GM12872 (cell line): ENCODE results near the gene WWP2.

Experiments used
- CTCF ChIP-seq: IDR thresholded peaks from 3 replicates; pipeline ENCODE4 v1.5.1; 2011; ENCODE audit warnings: low read depth, mild to moderate bottlenecking, low read length, moderate library complexity; ENCODE audit not compliant: insufficient read depth

Gene WWP2

GRCh38 chr16:69827524-69827923 lies 65.4 kb downstream of the WWP2 start:
- no peak for TF ChIP-seq CTCF

GRCh38 chr16:69829338-69829737 lies 67.2 kb downstream of the WWP2 start:
- TF ChIP-seq CTCF = no peak

- no peak for TF ChIP-seq CTCF
These were observed 68.0 kb downstream of the WWP2 start for GRCh38 chr16:69830146-69830533.

- TF ChIP-seq CTCF = no peak
These were observed 68.5 kb downstream of the WWP2 start for GRCh38 chr16:69830534-69831211.

GRCh38 chr16:69831212-69832123 lies 69.3 kb downstream of the WWP2 start:
- TF ChIP-seq CTCF = no peak

- TF ChIP-seq CTCF = no peak
These were observed 71.5 kb downstream of the WWP2 start for GRCh38 chr16:69833357-69834282.
